HG03159 (cell line): ENCODE measurements around the gene SPTB.

Experiments used
- ATAC-seq: cut with Tn5 transposase; IDR thresholded peaks from one replicate; pipeline ENCODE4 v1.9.1; 2021; ENCODE audit warnings: mild to moderate bottlenecking, moderate library complexity; ENCODE audit not compliant: unreplicated experiment

The SPTB gene

DNA sequence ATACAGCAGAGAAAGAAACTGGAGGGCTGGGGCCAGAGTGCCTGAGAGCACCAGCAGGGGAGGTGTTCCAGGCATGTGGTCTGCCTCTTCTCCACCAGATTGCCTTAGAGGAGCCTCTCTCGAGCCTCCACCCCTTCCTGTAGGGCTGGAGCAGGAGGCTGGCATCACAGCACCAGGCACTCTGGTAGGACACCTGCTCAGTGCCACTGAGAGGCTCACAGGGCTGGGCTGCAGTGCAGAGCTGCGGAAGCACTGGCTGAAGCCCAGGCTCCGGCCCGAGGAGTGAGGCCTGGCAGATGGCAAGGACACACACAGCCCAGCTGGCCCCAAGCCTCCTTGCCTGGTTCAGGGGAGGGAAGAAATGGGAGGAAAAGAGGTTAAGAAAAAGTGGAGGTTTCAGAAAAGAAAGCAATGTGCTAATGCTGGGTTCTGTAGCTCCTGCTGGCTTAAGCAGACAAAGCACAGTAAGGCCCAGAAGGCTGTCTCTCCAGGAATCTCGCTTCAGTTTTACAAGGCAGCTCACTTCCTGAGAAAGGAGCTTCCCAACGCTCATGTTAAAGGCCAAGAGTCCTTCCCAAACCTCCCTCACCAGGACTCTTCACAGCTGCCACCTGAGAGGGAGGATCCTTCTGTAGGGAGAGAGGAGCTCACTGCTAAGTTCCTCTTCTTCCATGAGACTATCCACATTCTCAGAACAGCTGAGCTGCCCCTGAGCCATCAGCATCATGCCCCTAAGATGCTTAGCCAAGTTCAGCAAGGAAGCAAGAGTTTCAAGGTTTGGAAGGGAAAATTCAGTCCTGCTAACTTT, 23.8 kb downstream of the SPTB start:
- no peak for ATAC-seq

DNA sequence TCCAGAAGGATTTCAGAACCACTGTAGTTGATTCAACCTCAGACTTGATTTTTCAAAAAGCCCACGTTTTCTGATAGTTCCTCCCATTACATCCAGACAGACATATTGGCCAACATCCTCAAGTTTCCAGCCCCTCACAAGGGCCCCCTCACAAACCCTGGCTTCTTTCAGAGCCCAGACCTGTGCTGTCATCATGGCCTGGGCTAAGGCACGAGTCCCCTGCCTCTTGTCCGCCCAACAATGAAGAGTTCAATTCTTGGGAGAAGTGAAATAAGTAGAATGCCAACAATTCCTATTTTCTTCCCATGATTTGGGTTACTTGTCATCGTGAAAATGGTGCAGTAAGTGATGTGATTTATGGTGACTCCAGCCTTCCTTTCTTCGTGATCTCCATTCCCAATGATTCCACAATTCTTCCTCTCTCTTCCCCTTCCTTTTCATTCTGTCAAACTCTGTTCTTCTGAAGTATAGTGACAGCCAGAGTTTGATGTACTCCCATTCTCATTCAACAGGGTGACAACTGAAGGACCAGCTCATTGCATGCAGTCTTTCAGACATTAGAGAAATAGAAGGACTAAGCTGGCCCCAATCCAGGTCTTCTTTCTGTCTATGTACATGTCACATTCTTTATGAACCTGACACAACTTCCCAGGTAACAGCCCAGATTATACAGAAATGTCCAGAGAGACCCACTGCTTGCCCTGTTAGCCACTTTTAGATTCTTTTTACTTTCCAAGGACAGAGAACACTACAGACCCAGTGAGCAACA, 29.2 kb downstream of the SPTB start:
- no peak for ATAC-seq

DNA sequence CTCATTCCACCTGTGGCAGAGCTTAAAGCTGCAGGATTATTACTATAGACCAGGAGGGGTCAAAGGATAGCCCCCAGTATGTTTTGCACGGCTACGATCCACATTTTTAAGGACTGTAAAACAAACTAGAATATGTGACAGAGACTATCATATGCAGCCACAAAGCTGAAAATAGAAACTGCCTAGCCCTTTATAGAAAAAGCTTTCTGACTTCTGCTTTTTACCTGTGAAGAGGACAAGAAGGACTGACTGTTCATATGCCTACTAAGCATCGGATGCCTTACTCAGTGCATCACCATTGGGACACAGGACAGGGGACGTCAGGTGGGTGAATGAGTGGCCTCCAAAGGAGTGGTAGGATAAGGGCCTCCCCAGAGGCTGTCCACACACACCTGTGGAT, 29.8 kb downstream of the SPTB start:
- ATAC-seq = no peak

DNA sequence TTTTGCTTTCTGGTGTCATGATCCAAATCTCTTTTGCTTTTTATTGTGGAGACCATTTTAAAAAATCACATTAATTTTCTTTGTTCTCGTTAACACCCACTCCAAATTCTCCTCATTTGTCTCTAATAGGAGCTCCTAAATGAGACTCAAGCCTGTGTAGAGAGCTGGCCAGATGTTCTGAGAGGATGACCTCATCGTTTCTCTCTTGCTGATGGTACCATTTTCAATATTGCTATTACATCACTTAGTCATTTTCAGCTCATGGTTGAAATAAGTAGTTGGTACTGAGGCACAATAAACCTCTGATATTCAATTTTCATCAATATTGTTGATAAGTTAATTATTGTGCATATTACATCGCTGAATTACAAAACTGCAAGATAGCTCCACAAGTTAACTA, 31.5 kb downstream of the SPTB start:
- no peak for ATAC-seq

DNA sequence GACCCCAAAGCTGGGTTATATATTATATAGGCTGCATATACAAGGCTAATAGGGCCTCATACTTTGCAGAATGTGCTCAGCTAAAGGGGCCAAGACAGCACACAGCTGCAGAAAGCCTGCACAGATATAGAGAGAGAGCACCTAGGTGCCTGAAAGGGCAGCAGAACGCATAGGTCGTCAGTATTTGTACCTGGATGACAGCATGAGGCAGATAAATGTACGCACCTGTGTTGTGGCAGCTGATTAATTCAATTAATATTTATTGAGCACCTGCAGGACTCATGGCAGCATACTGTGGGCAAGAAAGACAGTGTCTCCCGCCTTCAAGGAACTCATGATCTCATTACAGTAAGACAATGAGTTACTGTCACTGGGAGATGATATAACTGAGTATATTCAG, 33.4 kb downstream of the SPTB start:
- ATAC-seq = no peak

DNA sequence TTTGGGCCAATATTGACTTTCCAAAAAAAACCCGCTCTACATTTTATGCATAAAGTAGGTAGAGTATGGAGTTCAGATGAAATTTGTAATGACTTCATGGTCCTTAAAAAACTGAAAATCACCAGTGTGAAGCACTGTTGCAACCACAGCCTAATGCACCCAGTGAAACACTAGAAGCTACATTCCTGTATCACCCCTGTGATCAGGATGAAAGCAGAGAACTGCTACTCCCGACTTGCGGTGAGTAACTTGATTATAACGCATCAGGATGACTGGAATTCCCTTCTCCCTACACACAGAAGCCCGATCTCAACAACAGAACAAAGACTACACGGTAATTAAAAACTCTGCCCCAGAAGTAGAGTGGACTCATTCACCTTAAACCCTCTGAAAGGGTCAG, 33.8 kb downstream of the SPTB start:
- no peak for ATAC-seq

DNA sequence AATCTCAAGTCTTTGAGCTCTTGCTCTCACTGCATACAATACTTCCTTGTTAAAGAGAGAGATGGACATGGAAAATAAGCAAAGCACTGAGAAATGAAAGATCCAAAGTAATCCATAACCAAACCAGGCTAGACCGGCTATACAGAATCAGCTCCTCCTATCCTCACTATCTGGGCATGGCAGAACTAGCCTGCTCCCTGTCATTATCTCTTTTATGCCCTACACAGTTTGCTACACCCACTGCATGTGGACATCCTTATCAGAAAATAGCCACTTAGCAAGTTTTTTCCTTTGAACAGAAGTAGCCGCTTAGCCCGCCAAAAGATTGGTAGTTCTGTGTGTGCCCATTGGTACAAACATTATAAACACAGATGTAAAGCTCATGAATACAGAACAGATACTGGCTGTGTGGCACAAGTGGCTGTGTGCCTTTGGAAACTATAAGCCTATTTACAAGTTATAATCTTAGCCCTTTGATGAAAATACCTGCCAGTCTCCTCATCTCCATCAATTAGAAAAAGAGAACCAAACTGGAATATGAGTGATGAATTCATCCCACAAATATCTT, 34.7 kb downstream of the SPTB start:
- ATAC-seq = no peak

DNA sequence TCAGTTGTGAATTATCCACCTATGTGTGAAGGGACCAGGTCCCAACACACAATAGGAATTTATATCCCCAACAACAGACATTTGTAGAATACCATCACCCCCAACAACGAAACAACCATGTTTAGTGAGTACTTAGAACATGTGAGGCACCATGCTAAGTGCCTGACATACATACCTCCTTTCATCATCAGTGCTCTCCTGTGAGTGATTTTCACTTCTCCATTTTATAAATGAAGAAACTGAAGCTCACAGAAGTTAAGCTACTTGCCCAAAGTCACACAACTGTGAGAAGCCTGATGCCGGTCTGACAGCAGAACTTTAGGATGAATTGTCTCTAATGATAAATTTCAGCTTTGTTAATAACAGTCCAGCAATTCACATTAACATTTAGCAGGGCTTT, 35.4 kb downstream of the SPTB start:
- ATAC-seq = peak; percentile 87

DNA sequence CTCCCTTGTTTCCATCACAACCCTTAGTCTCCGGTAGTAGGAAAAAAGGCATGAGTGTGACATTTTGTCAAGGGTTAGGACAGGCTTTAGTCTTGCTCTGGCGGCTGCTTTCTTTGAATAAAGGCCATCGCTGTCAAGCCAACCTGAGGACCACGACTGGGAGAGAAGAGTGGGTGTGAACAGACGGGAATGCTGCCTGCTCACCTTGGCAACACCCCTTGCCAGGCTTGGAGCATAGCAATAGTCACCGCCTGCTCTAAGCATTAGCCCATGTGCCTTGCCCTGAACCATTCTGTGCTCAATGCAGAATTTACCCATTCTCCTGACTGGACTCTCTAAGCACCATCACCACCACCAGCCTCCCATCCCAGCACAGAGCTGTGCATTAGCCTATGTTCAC, 36.2 kb downstream of the SPTB start:
- no peak for ATAC-seq

DNA sequence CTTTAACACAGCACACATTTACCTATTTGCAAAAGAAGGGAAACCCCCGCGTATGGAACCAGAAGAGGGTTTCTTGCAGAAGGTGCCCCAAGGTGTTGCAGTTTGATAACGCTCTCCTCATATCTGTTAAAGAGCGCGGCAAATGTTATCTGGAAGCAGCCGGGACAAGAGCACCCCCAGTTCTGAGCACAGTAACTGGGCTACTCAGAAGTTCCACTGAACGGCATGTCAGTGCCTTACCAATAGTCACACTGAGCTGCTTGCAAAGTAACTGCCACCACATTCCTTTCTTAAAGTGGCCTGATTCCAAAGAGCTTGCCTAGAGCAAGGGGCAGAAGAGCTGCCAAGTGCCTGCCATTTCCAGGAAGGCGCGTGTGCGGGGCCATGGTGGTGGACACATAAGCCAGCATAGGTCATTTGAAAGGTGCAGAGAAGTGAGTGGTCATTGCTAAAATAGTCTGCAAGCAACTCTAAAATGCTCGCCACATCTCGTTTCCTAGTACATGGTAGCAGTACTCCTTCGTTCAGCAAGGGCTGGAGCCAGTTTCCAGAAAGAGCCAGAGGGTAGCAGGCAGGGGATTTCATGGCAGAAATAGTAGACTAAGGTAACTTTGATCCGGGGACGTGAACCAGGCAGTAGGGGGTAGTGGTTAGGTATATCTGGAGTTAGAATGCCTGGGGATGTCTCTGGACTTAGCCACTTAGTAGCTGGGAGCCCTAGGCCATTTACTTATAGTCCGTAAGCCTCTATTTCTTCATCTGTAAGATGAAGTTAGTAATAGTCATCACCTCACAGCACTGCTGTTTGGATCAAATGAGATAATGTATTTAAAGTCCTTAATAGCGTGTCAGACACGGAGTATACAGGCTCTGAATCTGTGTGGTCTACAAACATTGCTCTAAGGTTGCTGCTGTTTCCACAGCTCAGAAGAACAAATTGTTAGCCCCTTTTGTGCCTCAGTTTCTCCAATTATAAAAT, 37.6 kb downstream of the SPTB start:
- ATAC-seq = no peak

DNA sequence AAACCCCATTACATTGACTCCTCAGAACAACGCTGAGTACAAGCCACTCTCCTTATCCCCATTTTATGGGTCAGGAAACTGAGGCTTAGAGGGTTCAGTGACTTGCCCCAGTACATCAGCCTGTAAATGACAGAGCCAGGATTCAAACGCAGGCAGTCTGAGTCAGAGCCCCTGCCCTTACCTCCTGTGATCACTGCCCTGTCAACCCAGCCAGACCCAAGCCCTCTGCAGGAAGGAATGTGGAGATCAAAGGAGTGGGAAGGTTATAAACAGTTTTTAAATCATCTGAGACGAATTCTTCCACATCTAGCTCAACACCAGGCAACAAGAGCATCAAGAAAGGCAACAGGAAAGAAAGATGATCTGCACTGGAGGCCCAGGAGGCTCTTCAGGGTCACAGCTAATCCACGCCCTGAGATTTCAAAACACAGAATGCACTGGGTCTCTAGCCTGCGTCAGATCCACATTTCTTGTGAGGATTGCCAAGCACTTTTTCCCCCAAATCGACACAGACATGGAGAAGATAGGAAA, 38.5 kb downstream of the SPTB start:
- ATAC-seq = no peak

DNA sequence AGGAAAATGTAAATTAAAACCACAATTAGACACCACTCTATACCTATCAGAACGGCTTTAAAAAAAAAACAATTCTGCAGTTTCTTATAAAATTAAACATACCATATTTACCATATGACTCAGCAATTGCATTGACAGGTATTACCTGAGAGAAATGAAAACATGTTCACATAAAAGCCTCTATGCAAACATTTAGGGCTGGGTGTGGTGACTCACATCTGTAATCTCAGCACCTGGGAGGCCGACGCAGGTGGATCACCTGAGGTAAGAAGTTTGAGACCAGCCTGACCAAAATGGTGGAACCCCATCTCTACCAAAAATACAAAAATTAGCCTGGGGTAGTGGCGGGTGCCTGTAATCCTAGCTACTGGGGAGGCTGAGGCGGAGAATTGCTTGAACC, 41.1 kb downstream of the SPTB start:
- ATAC-seq = no peak

DNA sequence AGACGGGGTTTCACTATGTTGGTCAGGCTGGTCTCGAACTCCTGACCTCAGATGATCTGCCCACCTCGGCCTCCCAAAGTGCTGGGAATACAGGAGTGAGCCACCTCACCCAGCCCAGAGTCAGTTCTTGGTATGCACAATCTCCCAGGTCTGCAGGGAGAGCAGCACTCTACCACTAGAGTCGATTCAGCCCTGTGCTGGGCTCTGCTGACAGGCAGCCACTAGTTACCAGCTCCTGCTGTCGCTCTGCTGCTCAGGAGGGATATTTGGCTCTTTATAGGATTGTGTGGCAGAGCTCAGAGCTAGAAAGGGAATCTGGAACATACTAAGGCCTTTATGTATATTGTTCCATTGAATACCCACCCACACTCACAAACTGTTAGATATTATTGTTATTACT, 44.3 kb downstream of the SPTB start:
- no peak for ATAC-seq

DNA sequence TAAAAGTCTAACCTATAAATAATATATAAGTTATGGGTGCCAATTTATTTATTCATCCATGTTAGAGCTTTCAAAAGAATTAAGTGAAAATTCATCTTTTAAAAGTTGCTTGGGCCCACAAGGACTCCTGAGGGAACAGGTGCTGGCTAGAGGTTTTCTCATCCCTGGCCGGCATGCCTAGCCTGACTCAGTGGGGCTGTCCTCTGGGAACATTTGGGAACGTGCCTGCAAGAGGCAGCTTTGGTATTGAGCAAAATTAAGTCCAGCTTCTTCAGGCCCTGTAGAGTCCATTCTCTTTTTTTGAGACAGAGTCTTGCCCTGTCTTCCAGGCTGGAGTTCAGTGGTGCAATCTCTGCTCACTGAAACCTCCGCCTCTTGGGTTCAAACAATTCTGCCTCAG, 44.7 kb downstream of the SPTB start:
- ATAC-seq = no peak

DNA sequence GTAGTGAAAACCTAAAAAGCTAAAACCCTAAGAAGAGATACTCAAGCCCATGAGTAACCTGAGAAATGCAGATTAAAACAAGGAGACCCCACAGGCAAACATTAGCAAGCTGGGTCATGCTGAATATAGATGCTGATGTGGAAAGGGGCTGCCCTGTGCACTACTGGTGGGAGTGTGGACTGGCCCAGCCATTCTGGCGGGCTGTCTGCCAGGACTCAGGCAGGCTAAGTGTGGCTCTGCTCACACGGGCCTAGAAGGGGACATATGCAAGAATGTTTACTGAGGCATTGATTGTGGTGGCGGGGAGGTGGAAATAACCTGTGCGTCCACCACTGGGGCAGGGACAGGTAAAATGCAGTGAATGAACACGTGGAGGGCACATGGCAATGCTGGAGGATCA, 48.3 kb downstream of the SPTB start:
- ATAC-seq = no peak

DNA sequence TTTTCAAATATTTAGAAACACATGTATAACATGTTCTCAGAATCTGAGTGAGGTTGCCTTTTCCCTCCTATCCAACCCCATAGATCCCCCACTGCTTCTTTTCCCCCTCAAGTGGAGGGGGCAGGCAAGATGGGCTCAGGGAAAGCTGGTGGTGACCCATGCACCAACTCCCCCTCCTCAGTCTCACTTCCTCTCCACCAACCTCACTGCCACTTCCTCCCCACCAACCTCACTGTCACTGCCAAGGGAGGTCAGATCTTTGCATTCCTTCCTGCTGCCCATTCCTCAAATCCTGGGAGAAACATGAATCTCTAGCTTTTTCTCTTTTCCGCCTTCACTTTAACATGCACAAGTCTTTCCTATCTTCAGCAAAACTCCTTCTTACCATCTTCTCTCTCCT, 48.7 kb downstream of the SPTB start:
- no peak for ATAC-seq

DNA sequence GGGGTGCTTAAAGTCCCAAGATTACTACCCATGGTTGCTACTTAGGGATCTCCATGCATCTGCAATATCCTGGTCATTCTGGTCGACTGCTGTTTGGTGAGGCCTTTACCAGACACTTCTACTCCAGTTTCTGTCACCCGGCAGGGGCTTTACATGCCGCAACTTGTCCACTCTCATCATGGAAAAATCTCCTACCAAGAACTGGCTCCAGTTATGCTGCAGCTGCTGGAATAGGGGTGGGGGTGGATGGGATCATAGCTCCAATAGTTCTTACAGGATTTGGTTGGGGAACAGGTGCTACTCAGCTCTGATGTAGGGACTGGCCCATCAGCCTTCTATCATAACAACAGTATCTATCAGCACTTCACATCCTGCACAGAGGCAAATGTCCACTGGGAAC, 51.6 kb downstream of the SPTB start:
- no peak for ATAC-seq

DNA sequence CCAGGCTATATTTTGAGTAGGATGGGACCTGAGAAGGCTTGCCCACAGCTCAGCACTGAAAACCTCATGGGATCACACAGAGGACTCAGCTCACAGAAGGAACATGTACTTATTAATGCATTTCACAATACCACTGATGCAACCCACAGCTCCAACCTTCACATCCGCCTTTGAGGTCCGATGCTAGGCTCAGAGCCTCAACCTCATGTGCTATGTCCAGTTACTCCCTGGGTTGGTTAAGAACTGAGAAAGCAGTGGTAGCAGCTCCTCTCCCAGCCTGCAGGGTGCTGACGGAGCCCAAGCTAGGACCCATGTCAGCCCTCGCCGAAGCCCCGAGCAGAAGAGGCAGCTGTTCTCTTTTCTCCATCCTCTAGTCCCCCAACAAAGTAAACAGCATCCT, 52.9 kb downstream of the SPTB start:
- ATAC-seq = no peak

DNA sequence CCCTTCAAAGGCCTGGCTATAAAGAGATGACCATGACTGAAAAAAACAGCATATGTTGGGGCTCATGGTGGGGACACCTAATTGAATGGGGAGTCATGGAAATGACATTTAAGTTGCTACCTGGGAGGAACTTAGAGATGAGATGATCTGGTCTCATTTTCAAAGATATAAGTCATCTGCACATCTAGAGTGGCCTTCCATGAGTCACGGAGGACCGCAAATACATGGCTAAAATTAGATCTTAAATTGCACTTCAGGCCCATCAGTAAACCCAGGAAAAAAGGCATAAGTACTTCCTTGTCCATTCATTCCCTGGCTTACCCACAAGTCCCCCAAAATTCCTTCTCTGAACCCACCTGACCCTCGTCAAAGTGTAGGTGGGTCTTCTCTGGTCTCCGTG, 53.4 kb downstream of the SPTB start:
- ATAC-seq = no peak

DNA sequence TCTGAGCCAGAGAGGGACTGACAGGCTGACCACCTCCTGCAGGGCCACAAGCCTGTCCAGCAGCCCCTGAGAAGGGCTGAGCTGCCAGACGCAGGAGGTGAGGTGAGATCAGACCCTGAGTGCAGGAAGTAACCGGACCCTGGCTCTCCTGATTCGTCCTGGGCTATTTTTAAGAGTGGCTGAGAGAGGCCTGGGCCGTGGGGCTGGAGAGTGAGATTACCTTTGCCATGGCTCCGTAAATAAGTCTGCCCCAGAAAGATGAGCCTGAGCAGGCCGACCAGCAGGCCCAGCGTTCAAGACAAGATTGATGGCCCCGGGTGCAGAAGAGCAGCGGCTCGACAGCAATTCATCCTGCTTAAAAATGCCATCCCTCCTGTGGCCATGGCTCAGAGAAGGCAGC, 54.2 kb downstream of the SPTB start:
- no peak for ATAC-seq

DNA sequence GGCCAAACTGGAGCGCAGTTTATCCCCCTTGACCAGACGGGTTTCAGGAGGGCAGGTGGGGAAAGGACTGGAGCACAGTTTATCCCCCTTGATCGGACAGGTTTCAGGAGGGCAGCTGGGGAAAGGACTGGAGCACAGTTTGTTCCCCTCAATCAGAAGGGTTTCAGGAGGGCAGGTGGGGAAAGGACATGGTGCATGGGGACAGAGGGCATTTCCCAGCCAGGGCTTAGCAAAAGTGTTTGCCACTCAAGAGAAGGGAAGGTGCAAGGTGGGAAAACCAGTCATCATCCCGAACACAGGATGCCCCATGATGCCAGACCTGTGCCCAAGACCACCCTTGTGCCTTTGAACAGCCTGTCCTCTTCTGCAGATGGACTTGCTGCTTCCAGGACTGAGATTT, 54.7 kb downstream of the SPTB start:
- ATAC-seq = no peak
